Neural cell (in vitro differentiated cells): Measurements from ENCODE around the gene SMIM10. TPM values are rescaled to one million over a fixed set of nuclear protein-coding genes. Genes with fewer than 3 reads are reported as not detected.
"Not testable (repeated sequence)": the region's sequence is repeated elsewhere in the genome, so short reads cannot be mapped to it uniquely, and the experiment has no call there.

Experiments
- H2AFZ ChIP-seq: fragments of 200-600, 300-800 bp; sonication (generic), shearing (Covaris generic); 2 replicates; pipeline ENCODE4 v1.6.0; 2014; ENCODE audit warnings: low read depth, mild to moderate bottlenecking, antibody characterized with exemption, low read length, moderate library complexity
- H3F3A ChIP-seq: fragments of 200-600 bp; shearing (Covaris generic); 2 replicates; pipeline ENCODE4 v1.6.1; 2016; ENCODE audit warnings: mild to moderate bottlenecking, moderate library complexity, mixed read lengths, antibody characterized with exemption, low read length; ENCODE audit not compliant: insufficient read depth, poor library complexity, severe bottlenecking
- H3K27ac ChIP-seq: fragments of 200-600, 300-800 bp; sonication (generic), shearing (Covaris generic); 2 replicates; pipeline ENCODE4 v1.5.1; 2014; ENCODE audit warnings: mild to moderate bottlenecking, low read length, moderate library complexity
- H3K27me3 ChIP-seq: fragments of 300-800, 200-600 bp; sonication (generic), shearing (Covaris generic); 2 replicates; pipeline ENCODE4 v1.6.0; 2014; ENCODE audit warnings: mild to moderate bottlenecking, low read depth, low read length, moderate library complexity; ENCODE audit not compliant: insufficient read depth
- H3K36me3 ChIP-seq: fragments of 300-800, 200-600 bp; sonication (generic), shearing (Covaris generic); 2 replicates; pipeline ENCODE4 v1.5.1; 2014; ENCODE audit warnings: mild to moderate bottlenecking, antibody characterized with exemption, low read length, moderate library complexity; ENCODE audit not compliant: insufficient read depth
- H3K4me2 ChIP-seq: fragments of 300-800, 200-600 bp; sonication (generic), shearing (Covaris generic); 2 replicates; pipeline ENCODE4 v1.6.0; 2014; ENCODE audit warnings: mild to moderate bottlenecking, low read length
- H3K4me3 ChIP-seq: fragments of 300-800, 200-600 bp; sonication (generic), shearing (Covaris generic); 2 replicates; pipeline ENCODE4 v1.5.1; 2014; ENCODE audit warnings: mild to moderate bottlenecking, low read length, moderate library complexity
- H3K79me2 ChIP-seq: fragments of 200-600 bp; shearing (Covaris generic); replicated peaks from 2 replicates; pipeline ENCODE4 v1.6.0; 2014; ENCODE audit warnings: mild to moderate bottlenecking, low read length, moderate library complexity; ENCODE audit not compliant: insufficient read depth
- H3K9ac ChIP-seq: fragments of 300-800, 200-600 bp; sonication (generic), shearing (Covaris generic); 2 replicates; pipeline ENCODE4 v1.6.1; 2016; ENCODE audit warnings: mild to moderate bottlenecking, low read length, mixed read lengths
- H3K9me2 ChIP-seq: fragments of 200-600 bp; shearing (Covaris generic); 2 replicates; pipeline ENCODE4 v1.6.1; 2016; ENCODE audit warnings: mild to moderate bottlenecking, low read length, mixed read lengths; ENCODE audit not compliant: insufficient read depth
- H3K9me3 ChIP-seq: fragments of 200-600, 300-800 bp; sonication (generic), shearing (Covaris generic); 2 replicates; pipeline ENCODE4 v1.6.1; 2016; ENCODE audit warnings: mild to moderate bottlenecking, mixed run types, low read length, moderate library complexity, mixed read lengths
- H4K20me1 ChIP-seq: fragments of 200-600 bp; shearing (Covaris generic); 2 replicates; pipeline ENCODE4 v1.6.1; 2016; ENCODE audit warnings: mild to moderate bottlenecking, mixed run types; ENCODE audit not compliant: insufficient read depth
- EP300 ChIP-seq: fragments of 450-650 bp; conservative IDR thresholded peaks from 2 replicates; pipeline ENCODE4 v1.6.1; 2014; ENCODE audit warnings: antibody characterized with exemption, mild to moderate bottlenecking, moderate library complexity; ENCODE audit not compliant: poor library complexity, severe bottlenecking
- EZH2 ChIP-seq: fragments of 200-600, 300-800 bp; shearing (Covaris generic), sonication (generic); IDR thresholded peaks from 2 replicates; pipeline ENCODE4 v1.6.1; 2014; ENCODE audit warnings: antibody characterized with exemption, low read length, borderline replicate concordance, mild to moderate bottlenecking; ENCODE audit not compliant: insufficient read depth, poor library complexity, severe bottlenecking
- MXI1 ChIP-seq: fragments of 450-650 bp; conservative IDR thresholded peaks from 2 replicates; pipeline ENCODE4 v1.6.1; 2014; ENCODE audit warnings: antibody characterized with exemption, mild to moderate bottlenecking; ENCODE audit not compliant: poor library complexity, severe bottlenecking
- POLR2AphosphoS5 ChIP-seq: IDR thresholded peaks from 2 replicates; pipeline ENCODE4 v1.6.1; 2012
- RAD21 ChIP-seq: fragments of 450-650 bp; conservative IDR thresholded peaks from 2 replicates; pipeline ENCODE4 v1.6.1; 2014; ENCODE audit warnings: antibody characterized with exemption, mild to moderate bottlenecking, moderate library complexity
- SMC3 ChIP-seq: fragments of 450-650 bp; conservative IDR thresholded peaks from 2 replicates; pipeline ENCODE4 v1.6.1; 2014; ENCODE audit warnings: antibody characterized with exemption, mild to moderate bottlenecking, moderate library complexity; ENCODE audit not compliant: poor library complexity
- TAF1 ChIP-seq: IDR thresholded peaks from 2 replicates; pipeline ENCODE4 v1.6.1; 2012; ENCODE audit warnings: low read depth
- polyA minus RNA-seq: library from RNA; depleted of rRNA, polyadenylated mRNA; stranded (reverse); fragments of >200 nt; gene quantifications from 2 replicates; pipeline ENCODE4 v1.2.3, GENCODE V29; 2014
- polyA plus RNA-seq: library from polyadenylated mRNA; depleted of rRNA; stranded (reverse); fragments of >200 nt; gene quantifications from 2 replicates; pipeline ENCODE4 v1.2.3, GENCODE V29; 2014
- TF ChIP-seq, protein P1 (sequence below): fragments of 450-650 bp; IDR thresholded peaks from 2 replicates; pipeline ENCODE4 v1.5.1; 2014; ENCODE audit warnings: antibody characterized with exemption, mild to moderate bottlenecking, moderate library complexity; ENCODE audit not compliant: poor library complexity, severe bottlenecking
- TF ChIP-seq, protein P2 (sequence below): IDR thresholded peaks from 2 replicates; pipeline ENCODE4 v1.6.1; 2012; ENCODE audit warnings: borderline replicate concordance

The SMIM10 gene
- polyA plus RNA-seq (not detected in 2 replicates), polyA minus RNA-seq (not detected in 2 replicates)

DNA sequence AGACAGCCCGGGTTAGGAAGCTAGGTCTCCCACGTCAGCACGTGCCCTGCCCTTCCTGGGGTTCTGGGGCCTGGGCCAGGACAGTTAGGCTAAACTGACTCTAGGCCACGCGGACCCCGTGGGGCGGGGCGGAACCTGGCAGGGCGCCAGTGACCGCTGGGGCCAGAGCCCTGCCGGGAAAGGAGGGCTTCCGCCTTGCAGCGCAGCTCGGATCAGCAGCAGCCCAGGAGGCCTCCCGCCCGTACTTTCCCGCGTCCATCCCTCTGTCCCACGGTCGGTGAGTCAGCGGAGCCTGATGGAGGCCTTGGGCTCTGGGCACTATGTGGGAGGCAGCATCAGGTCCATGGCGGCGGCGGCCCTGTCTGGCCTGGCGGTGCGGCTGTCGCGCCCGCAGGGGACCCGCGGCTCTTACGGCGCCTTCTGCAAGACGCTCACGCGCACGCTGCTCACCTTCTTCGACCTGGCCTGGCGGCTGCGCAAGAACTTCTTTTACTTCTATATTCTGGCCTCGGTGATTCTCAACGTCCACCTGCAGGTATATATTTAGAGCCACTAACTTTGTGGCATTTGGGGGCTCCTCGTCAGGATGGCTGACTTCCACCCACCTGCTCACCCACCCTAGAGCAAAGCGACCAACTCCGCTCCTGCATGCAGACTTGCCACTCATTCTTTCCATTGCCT is at the start of gene SMIM10:
Gene SMIM10 (plus strand): TSS at position 191 of the 681 bp plus-strand sequence. CDS start 105 bp downstream, at position 296.
- H3K27ac ChIP-seq, result no peak within 1 kb of the TSS
- H3K27me3 ChIP-seq, result no peaks in the 10 kb centered on the region
- H3K4me3 ChIP-seq, result no peak within 1 kb of the TSS
- no peak for TF ChIP-seq MXI1
- TF ChIP-seq EZH2, result no peak
- TF ChIP-seq, protein P1, sequence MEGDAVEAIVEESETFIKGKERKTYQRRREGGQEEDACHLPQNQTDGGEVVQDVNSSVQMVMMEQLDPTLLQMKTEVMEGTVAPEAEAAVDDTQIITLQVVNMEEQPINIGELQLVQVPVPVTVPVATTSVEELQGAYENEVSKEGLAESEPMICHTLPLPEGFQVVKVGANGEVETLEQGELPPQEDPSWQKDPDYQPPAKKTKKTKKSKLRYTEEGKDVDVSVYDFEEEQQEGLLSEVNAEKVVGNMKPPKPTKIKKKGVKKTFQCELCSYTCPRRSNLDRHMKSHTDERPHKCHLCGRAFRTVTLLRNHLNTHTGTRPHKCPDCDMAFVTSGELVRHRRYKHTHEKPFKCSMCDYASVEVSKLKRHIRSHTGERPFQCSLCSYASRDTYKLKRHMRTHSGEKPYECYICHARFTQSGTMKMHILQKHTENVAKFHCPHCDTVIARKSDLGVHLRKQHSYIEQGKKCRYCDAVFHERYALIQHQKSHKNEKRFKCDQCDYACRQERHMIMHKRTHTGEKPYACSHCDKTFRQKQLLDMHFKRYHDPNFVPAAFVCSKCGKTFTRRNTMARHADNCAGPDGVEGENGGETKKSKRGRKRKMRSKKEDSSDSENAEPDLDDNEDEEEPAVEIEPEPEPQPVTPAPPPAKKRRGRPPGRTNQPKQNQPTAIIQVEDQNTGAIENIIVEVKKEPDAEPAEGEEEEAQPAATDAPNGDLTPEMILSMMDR, result no peak
- no peak for TF ChIP-seq POLR2AphosphoS5
- TF ChIP-seq SMC3, result no peak
- TF ChIP-seq TAF1, result no peak
- no peak for TF ChIP-seq RAD21
- TF ChIP-seq EP300, result no peak
- TF ChIP-seq, protein P2, sequence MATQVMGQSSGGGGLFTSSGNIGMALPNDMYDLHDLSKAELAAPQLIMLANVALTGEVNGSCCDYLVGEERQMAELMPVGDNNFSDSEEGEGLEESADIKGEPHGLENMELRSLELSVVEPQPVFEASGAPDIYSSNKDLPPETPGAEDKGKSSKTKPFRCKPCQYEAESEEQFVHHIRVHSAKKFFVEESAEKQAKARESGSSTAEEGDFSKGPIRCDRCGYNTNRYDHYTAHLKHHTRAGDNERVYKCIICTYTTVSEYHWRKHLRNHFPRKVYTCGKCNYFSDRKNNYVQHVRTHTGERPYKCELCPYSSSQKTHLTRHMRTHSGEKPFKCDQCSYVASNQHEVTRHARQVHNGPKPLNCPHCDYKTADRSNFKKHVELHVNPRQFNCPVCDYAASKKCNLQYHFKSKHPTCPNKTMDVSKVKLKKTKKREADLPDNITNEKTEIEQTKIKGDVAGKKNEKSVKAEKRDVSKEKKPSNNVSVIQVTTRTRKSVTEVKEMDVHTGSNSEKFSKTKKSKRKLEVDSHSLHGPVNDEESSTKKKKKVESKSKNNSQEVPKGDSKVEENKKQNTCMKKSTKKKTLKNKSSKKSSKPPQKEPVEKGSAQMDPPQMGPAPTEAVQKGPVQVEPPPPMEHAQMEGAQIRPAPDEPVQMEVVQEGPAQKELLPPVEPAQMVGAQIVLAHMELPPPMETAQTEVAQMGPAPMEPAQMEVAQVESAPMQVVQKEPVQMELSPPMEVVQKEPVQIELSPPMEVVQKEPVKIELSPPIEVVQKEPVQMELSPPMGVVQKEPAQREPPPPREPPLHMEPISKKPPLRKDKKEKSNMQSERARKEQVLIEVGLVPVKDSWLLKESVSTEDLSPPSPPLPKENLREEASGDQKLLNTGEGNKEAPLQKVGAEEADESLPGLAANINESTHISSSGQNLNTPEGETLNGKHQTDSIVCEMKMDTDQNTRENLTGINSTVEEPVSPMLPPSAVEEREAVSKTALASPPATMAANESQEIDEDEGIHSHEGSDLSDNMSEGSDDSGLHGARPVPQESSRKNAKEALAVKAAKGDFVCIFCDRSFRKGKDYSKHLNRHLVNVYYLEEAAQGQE, result no peak
- H3K9me2 ChIP-seq, result no peaks in the 10 kb centered on the region
- H3K79me2 ChIP-seq, result no peaks in the 10 kb centered on the region
- H3F3A ChIP-seq, result no peaks in the 10 kb centered on the region
- H3K9ac ChIP-seq, result no peak within 1 kb of the TSS
- no peaks in the 10 kb centered on the region for H3K9me3 ChIP-seq
- no peaks in the 10 kb centered on the region for H4K20me1 ChIP-seq
- H3K4me2 ChIP-seq, result no peak within 1 kb of the TSS
- no peaks in the 10 kb centered on the region for H3K36me3 ChIP-seq
- no peak within 1 kb of the TSS for H2AFZ ChIP-seq

DNA sequence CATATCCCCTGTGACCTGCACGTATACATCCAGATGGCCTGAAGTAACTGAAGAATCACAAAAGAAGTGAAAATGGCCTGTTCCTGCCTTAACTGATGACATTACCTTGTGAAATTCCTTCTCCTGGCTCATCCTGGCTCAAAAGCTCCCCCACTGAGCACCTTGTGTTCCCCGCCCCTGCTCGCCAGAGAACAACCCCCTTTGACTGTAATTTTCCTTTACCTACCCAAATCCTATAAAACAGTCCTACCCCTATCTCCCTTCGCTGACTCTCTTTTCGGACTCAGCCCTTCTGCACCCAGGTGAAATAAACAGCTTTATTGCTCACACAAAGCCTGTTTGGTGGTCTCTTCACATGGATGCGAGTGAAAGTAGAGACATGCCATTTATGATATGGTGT is 44.4 kb upstream of the SMIM10 start:
- not testable (repeated sequence) for H3K9me3 ChIP-seq, H2AFZ ChIP-seq, H3K4me2 ChIP-seq, H3K27ac ChIP-seq, H4K20me1 ChIP-seq, H3F3A ChIP-seq, H3K27me3 ChIP-seq, H3K36me3 ChIP-seq, H3K9me2 ChIP-seq, H3K9ac ChIP-seq, H3K79me2 ChIP-seq, H3K4me3 ChIP-seq
